Measurements from ENCODE around the gene ZNF785.
"Not testable (repeated sequence)": the region's sequence is repeated elsewhere in the genome, so short reads cannot be mapped to it uniquely, and the experiment has no call there.

Gene ZNF785

GRCh38 chr16:30585400-30586191 is at the start of gene ZNF785:
ZNF785 (minus strand) TSS chr16:30585697; CDS start chr16:30585611, 86 bp downstream.
- peak; percentile 95 to 97 for DNase-seq

GRCh38 chr16:30633526-30633925 is 48.0 kb upstream of the ZNF785 start:
- no peak for DNase-seq

GRCh38 chr16:30632454-30632853 is 47.0 kb upstream of the ZNF785 start:
- DNase-seq, result not testable (repeated sequence)

- peak; percentile 68 to 70 for DNase-seq
These were observed 43.4 kb upstream of the ZNF785 start for GRCh38 chr16:30628628-30629540.

GRCh38 chr16:30626236-30626635 is 40.7 kb upstream of the ZNF785 start:
- DNase-seq, result no peak

GRCh38 chr16:30623536-30624283 is 38.2 kb upstream of the ZNF785 start:
- no peak for DNase-seq

GRCh38 chr16:30622455-30623032 is 37.0 kb upstream of the ZNF785 start:
- no peak for DNase-seq

- no peak for DNase-seq
These were observed 36.3 kb upstream of the ZNF785 start for GRCh38 chr16:30621765-30622164.

- DNase-seq, result no peak
These were observed 34.7 kb upstream of the ZNF785 start for GRCh38 chr16:30620169-30620568.

- DNase-seq, result no peak
These were observed 34.1 kb upstream of the ZNF785 start for GRCh38 chr16:30619638-30620037.

GRCh38 chr16:30619202-30619601 is 33.7 kb upstream of the ZNF785 start:
- DNase-seq, result no peak

- peak; percentile 57 to 63 for DNase-seq
These were observed 30.0 kb upstream of the ZNF785 start for GRCh38 chr16:30615358-30616091.

- DNase-seq, result peak; percentile 91 to 95
These were observed 24.7 kb upstream of the ZNF785 start, which contains the start of gene ZNF689 for GRCh38 chr16:30609926-30610839. ZNF689 (minus strand) TSS chr16:30610389; CDS start chr16:30610041, 348 bp downstream.

GRCh38 chr16:30609002-30609925 is 23.8 kb upstream of the ZNF785 start:
- DNase-seq, result peak in 1 of 2 experiments; percentile 9

- DNase-seq, result no peak
These were observed 20.5 kb upstream of the ZNF785 start for GRCh38 chr16:30606004-30606403.

- DNase-seq, result no peak
These were observed 19.7 kb upstream of the ZNF785 start for GRCh38 chr16:30605158-30605557.

GRCh38 chr16:30604316-30604947 is 18.9 kb upstream of the ZNF785 start:
- no peak for DNase-seq

- no peak for DNase-seq
These were observed 18.4 kb upstream of the ZNF785 start for GRCh38 chr16:30603945-30604315.

All from AML-193 (cell line).